ENCODE results near the gene ELAVL1.
"Not testable (repeated sequence)": the region's sequence is repeated elsewhere in the genome, so short reads cannot be mapped to it uniquely, and the experiment has no call there.

ELAVL1 gene

DNA sequence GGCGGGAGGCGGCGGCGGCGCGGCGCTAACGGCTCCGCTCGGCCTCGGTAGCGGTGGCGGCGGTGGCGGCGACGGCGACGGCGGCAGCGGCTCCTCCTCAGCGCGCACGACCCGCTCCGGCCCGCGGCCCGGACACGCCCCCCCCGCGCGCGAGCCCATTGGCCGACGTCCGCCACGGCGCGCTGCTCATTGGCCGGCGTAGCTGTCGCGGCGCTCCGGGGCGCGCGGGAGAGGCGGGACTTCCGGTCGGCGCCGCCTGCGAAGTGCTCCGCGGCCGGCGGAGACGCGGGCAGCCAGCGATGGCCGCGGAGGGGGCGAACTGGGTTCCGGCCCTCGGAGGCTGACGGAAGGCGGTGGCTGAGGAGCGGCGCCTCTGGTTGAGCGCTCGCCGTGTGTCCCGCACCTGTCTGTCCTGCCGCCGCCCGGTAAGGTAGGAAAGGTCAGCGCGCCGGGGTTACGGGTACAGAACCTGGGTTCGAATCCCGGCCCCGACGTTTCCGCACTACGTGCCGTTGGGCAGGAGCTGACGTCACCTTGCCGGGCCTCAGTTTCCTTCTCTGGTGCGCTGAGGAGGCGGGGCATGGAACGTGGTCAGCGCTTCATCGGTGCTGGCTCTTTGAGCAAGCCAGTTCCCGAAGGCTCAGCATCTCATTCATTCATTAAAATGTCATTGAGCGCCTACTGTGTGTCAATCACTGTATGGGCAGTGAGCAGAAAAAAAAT lies at the start of gene ELAVL1:
TSS of gene ELAVL1 (minus strand) at position 108 of the 723 bp plus-strand sequence. CDS start 13,826 bp downstream, outside the sequence.
- DNase-seq = peak; percentile 91

GRCh38 chr19:8054169-8054568 lies 48.7 kb upstream of the ELAVL1 start:
- DNase-seq = no peak

- DNase-seq = no peak
Observed at GRCh38 chr19:8052464-8052859, 47.0 kb upstream of the ELAVL1 start, which contains the start of gene CCL25. Gene CCL25, plus strand, starts transcription at chr19:8052760. Its CDS starts 290 bp downstream, at chr19:8053050.

DNA sequence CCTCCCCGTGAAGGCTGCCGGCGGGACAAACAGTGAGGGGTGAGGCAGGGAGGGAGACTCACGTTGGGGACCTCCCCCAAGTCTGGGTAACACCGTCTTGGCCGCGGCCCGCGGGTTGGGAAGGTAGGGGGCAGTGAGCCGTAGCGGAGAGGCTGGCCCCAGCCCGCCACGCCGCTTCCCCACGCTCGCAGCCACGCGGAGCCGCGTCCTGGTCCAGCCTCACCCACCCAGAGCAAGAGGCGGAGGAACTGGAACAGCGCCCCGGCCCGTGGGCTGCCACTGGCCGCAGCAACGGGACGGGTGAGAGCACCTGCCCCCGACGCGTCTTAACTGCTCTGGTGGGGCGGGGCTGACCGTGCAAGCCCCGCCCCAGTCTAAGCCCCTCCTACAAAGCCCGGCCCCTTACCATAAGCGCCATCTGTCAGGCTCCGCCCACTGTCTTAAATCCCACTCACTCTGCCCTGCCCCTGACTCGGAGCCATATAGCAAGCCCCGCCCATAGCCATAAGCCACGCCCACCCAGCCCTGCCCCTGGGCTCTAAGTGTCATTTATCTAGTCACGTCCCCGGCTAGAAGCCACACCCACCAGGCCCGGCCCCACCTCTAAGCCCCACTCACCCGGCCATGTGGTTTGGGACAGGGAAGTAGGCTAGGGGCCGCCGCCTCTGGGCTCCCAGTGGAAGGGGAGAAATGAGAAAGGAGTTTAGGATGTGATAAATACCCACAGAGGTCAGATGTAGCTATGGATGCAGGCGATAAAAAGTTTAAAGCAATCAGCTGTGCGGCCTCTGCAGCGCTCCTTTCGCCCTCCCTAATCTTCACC lies 45.0 kb upstream of the ELAVL1 start:
- DNase-seq = peak; percentile 75

DNA sequence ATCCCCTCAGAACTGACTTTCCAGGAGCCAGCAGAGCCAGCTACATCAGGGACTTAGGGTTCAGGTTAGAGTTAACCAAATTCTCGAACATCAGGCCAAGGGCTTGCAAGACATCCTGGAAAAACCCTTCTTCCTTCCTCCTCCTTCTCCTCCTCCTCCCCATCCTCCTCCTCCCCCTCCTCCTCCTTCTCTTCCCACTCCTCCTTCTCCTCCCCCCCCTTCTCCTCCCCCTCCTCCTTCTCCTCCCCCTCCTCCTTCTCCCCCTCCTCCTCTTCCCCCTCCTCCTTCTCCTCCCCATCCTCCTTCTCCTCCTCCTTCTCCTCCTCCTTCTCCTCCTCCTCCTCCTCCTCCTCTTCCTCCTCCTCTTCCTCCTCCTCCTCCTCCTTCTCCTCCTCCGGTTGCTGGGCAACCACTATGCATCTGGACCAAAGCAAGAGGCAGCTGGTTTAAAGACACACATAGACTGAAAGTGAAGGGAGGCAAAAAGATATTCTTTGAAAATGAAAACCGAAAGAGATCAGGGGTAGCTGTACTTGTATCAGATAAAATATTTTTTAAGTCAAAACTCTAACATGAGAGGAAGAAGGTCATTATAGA lies 41.2 kb upstream of the ELAVL1 start:
- DNase-seq = no peak

- DNase-seq = no peak
Observed at GRCh38 chr19:8045872-8046568, 40.6 kb upstream of the ELAVL1 start.

GRCh38 chr19:8044018-8044417 lies 38.6 kb upstream of the ELAVL1 start:
- DNase-seq = no peak

GRCh38 chr19:8042900-8043299 lies 37.5 kb upstream of the ELAVL1 start:
- DNase-seq = no peak

GRCh38 chr19:8041531-8041931 lies 36.1 kb upstream of the ELAVL1 start:
- no peak for DNase-seq

- DNase-seq = no peak
Observed at GRCh38 chr19:8039231-8039630, 33.8 kb upstream of the ELAVL1 start.

- DNase-seq = no peak
Observed at GRCh38 chr19:8038815-8039214, 33.4 kb upstream of the ELAVL1 start.

- no peak for DNase-seq
Observed at GRCh38 chr19:8036434-8037099, 31.1 kb upstream of the ELAVL1 start.

- no peak for DNase-seq
Observed at GRCh38 chr19:8034178-8034525, 28.7 kb upstream of the ELAVL1 start.

- not testable (repeated sequence) for DNase-seq
Observed at GRCh38 chr19:8033287-8034177, 28.1 kb upstream of the ELAVL1 start.

GRCh38 chr19:8030960-8031359 lies 25.5 kb upstream of the ELAVL1 start:
- no peak for DNase-seq

DNA sequence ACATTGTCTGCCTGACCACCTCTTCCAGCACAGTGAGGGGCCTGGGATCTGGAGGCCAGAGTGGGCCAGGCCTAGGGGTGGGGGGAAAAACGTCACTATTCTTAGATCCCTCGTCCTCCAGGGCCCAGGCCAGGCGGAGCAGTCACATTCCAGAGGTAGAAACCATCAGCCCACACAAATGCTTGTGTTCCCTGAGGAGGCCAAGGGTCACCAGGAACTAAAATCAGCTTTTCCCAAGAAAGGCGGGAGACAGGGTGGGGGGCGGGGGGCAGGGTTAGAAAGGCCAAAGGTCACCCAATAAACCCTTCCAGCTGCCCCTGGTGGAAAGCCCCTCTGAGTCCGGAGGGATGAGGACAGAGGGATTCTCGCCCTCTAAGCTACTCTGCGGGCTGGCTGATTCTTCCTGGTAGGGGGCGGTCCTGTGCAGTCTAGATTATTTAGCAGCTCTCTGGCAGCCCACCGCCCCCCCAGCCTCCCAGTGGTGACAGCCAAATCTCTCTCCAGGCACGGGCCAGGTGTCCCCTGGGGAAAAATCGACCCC lies 23.6 kb upstream of the ELAVL1 start:
- peak; percentile 29 for DNase-seq

DNA sequence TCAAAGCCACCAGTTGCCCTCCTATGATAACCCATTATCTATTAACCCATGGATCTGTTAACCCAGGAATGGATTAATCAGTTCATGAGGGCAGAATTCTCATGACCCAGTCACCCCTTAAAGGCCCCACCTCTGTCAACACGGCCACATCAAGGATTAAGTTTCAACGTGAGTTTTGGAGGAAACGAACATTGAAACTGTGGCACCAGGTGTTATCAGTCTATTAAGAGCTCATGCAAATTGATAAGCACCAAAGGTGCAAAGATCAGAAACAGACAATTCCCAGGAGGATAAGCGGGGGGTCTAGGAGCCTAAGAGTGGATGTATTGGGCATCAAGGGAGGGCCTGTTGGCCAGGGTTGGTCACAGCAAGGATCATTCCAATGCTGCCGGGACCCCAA lies 19.9 kb upstream of the ELAVL1 start:
- DNase-seq = no peak

DNA sequence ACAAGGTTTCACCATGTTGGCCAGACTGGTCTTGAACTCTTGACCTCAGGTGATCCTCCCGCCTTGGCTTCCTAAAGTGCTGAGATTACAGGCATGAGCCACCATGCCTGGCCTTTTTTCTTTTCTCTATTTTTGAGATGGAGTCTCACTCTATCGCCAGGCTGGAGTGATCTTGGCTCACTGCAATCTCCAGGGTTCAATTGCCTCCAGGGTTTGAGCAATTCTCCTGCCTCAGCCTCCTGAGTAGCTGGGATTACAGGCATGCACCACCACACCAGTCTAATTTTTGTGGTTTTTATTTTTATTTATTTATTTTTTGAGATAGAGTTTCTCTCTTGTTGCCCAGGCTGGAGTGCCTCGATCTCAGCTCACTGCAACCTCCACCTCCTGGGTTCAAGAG lies 18.8 kb upstream of the ELAVL1 start:
- DNase-seq = not testable (repeated sequence)

- no peak for DNase-seq
Observed at GRCh38 chr19:8023371-8023770, 17.9 kb upstream of the ELAVL1 start.

GRCh38 chr19:8022275-8022674 lies 16.8 kb upstream of the ELAVL1 start:
- no peak for DNase-seq

- DNase-seq = no peak
Observed at GRCh38 chr19:8021374-8021773, 15.9 kb upstream of the ELAVL1 start.
